GM12865 (cell line): ENCODE measurements around the gene FHAD1.

Source experiments
- DNase-seq: peaks from one replicate; pipeline ENCODE4 v3.0.0; 2010; ENCODE audit warnings: low read depth
- H3K4me3 ChIP-seq: 2 replicates; pipeline ENCODE4 v1.5.1; 2011; ENCODE audit warnings: mild to moderate bottlenecking, low read depth, low read length, control low read depth
- TF ChIP-seq, protein P1 (sequence below): IDR thresholded peaks from 2 replicates; pipeline ENCODE4 v1.5.1; 2011; ENCODE audit warnings: low read length, control low read depth, low read depth, inconsistent platforms; ENCODE audit not compliant: insufficient read depth; ENCODE audit errors: missing control alignments

FHAD1 gene

DNA sequence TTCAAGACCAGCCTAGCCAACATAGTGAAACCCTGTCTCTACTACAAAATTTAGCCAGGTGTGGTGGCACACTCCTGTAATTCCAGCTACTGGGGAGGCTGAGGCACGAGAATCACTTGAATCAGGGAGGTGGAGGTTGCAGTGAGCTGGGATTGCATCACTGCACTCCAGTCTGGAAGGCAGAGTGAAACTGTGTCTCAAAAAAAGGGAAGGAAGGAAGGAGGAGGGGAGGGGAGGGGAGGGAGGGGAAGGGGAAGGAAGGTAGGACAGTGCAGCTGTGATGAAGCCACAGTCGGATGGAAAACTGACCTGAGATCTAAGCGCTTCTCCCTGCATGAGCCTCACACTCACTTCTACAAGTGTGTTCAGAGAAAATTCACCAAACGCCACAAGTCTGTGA lies 22.0 kb upstream of the FHAD1 start:
- TF ChIP-seq, protein P1, sequence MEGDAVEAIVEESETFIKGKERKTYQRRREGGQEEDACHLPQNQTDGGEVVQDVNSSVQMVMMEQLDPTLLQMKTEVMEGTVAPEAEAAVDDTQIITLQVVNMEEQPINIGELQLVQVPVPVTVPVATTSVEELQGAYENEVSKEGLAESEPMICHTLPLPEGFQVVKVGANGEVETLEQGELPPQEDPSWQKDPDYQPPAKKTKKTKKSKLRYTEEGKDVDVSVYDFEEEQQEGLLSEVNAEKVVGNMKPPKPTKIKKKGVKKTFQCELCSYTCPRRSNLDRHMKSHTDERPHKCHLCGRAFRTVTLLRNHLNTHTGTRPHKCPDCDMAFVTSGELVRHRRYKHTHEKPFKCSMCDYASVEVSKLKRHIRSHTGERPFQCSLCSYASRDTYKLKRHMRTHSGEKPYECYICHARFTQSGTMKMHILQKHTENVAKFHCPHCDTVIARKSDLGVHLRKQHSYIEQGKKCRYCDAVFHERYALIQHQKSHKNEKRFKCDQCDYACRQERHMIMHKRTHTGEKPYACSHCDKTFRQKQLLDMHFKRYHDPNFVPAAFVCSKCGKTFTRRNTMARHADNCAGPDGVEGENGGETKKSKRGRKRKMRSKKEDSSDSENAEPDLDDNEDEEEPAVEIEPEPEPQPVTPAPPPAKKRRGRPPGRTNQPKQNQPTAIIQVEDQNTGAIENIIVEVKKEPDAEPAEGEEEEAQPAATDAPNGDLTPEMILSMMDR: no peak
- DNase-seq: no peak
- no peak overlapping the region for H3K4me3 ChIP-seq

DNA sequence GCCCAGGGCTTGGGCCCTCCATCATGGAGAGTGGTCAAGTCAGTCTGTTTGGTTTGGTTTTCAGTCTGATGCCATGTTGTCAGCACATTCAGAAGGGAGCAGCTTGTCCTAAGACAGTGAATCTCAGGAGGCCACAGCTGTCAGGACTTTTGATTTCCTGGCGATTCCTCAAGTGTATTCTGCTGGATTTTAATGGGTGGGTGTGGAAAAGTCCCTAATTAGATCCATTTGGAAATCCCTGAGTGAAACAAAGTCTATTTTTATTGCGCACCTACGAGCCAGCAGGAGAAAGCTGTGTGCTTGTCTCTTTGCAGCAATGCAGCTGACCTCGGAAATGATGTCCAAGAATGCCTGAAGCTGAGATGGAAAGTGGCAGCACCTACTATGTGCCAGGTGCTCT lies 21.6 kb upstream of the FHAD1 start:
- DNase-seq: no peak
- TF ChIP-seq, protein P1: no peak
- no peak overlapping the region for H3K4me3 ChIP-seq

DNA sequence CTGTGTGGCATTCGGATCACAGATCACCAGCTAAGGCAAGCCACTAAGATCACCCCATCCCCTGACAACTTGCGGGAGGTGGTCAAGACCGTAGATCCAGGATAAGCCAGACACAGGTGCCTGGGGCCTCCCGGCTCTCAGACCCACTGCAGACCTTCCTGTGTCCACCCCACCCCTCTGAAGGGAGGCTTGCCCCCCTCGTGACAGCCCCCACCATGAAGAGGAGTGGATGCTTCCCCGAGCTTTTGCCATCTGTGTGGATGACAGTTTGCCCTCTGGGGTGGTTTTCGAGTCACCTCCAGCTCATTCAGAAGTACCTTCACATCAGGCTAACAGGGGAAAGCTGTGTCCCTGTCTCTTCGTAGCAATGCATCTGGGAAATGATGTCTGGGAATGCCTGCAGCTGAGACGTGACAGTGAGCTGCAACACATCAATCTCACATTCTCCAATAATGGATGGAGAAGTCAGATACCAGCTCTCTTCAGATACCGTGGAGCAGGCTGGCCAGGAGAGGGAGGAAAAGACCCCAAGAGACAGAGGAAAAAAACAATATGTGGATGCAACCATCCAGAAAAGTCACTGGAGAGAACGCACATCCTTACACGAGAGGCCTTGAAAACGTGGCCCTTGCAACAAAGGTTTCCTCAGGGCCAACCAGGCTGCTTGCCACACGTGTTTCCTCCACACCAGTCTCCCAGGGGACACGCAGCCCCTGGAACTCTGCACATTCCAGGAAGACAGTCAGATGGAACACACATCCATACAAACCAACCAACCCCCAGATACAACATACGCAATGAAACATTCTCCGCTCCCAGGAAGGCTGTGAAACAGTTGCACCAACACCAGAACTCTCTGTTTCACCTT lies 20.4 kb upstream of the FHAD1 start:
- H3K4me3 ChIP-seq: no peak overlapping the region
- DNase-seq: no peak
- TF ChIP-seq, protein P1: no peak

DNA sequence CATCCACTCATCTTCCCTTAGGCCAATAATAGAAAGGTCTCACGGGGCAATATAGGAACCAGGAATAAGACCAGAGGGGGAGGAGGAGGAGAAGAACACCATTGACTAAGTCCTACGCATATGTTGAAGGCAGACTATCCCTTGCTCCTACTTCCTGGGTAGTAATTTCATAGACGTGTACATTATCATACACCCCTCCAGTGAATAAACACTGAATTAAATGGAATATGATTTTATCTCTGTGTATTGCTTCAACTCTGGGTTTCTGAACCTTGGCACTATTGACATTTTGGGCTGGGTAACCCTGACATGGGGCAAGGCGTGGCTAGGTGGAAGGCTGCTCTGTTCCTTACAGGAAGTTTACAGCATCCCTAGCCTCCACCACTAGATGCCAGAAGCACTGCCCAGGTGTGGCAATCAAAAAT lies 17.3 kb upstream of the FHAD1 start:
- no peak overlapping the region for H3K4me3 ChIP-seq
- no peak for DNase-seq
- TF ChIP-seq, protein P1: no peak

- DNase-seq: peak; percentile 90
- TF ChIP-seq, protein P1: no peak
- no peak overlapping the region for H3K4me3 ChIP-seq
Measured at GRCh38 chr1:15231714-15232201, 15.3 kb upstream of the FHAD1 start.

GRCh38 chr1:15233689-15234088 lies 13.3 kb upstream of the FHAD1 start:
- TF ChIP-seq, protein P1: no peak
- no peak overlapping the region for H3K4me3 ChIP-seq
- DNase-seq: no peak
